Measurements from ENCODE around the gene ZCCHC13. TPM values are rescaled to one million over a fixed set of nuclear protein-coding genes. Genes with fewer than 3 reads are reported as not detected.
"Not testable (repeated sequence)": the region's sequence is repeated elsewhere in the genome, so short reads cannot be mapped to it uniquely, and the experiment has no call there.

Gene ZCCHC13
- total RNA-seq, 1 experiment from 2014 or later = not detected

DNA sequence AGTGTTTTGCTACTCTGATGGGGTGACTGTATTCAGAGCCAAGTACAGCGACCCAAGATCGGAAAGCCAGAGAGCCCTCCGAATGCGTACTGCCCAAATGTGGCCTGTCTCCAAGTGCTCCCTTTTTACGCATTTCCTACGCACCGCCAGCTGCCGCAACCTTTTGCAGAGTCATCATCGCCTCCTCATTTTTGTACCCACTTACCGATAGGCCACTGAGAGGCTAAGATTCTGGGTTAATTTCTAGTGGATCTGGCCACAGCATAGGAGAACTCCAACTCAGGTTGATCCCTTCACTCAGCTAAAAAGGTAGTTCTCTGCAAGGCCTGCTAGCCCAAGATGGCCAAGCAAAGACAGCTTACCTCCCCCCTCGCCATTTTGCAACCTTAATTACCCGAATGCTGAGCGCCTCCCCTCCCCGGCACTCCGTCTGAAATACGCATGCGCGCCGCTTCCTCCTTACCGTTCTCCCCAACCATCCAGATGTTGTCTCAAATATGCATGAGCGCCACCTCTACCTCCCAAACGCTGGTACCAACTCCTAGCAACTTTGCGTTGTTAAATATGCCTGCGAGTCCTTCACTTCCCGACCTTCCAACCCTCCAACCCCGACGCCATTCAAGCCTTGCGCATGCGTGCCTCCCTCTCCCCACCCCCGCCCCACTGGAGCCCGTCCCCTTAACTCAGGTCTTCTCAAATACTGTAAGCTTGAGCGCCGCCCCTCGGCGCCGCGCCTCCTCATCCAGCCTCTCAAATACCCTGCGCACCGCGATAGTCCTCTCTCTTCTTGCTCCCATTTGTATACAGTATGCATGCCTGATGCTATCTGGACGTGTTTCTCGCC lies 11.8 kb upstream of the ZCCHC13 start:
- Histone ChIP-seq H3K4me1 (replicated peaks) (no peaks in the 10 kb centered on the region), H3K4me3 (peak overlapping the region; percentile 50), H3K27me3 (replicated peaks) (no peaks in the 10 kb centered on the region), H3K27ac (peak overlapping the region; percentile 83), H3K36me3 (peaks cover 40% of the 10 kb centered on the region), H3K9me3 (replicated peaks) (no peaks in the 10 kb centered on the region)
- peak; percentile 82 to 87 for DNase-seq (ENCODE audit: low read depth in 1 of 2, low spot score in 2 of 2)

DNA sequence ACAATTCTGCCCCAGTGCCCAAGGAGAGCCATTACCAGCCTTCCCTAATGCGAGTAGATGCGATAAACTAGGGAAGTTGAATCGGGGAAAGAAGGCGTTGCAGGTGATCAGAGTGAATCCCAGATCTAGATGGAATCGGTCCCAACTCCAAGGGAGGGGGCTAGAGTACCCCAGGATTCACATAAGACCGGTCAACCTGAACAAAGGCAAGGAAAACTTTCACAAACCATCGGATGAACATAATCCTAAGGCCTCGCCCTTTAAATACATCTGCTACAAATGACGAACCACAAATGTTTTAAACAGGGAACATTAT lies 11.2 kb upstream of the ZCCHC13 start:
- Histone ChIP-seq H3K4me3 (peak overlapping the region; percentile 50), H3K27me3 (replicated peaks) (no peaks in the 10 kb centered on the region), H3K36me3 (peaks cover 34% of the 10 kb centered on the region), H3K27ac (no peak overlapping the region), H3K4me1 (replicated peaks) (no peaks in the 10 kb centered on the region), H3K9me3 (replicated peaks) (no peaks in the 10 kb centered on the region)
- no peak for DNase-seq (ENCODE audit: low read depth in 1 of 2, low spot score in 2 of 2)

DNA sequence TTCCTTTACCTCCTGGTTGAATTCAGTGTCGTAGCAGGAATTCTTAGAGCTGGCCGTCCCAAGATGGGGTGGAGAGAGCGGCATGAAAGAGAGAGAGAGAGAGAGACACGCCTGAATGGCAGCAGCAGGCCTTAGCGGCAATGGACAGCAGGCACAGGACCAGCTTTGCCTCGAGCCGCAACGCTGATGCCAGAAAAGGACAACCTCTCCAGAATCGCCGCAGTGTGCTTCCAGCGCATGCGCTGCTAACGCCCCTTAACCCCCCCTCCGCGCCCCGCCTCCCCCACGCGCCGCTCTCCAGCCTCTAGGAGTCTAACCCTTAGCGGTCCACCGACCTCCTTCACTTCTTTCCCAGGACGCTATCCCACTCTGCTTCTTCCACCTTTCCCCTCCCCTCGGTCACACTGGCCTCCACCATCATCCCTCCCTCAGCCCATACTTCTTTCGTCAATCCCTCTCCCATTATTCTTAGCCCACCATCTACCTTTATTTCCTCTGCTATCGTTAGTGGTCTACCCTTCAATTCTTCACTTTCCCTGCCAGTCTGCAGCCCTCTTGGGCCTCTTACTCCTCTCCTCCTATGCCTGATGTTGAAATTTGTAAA lies 10.5 kb upstream of the ZCCHC13 start:
- H3K9me3 ChIP-seq (replicated peaks) = no peaks in the 10 kb centered on the region
- H3K27ac ChIP-seq = no peak overlapping the region
- peak overlapping the region; percentile 50 for H3K4me3 ChIP-seq
- H3K4me1 ChIP-seq (replicated peaks) = no peaks in the 10 kb centered on the region
- DNase-seq (ENCODE audit: low read depth in 1 of 2, low spot score in 2 of 2) = peak; percentile 46 to 78
- no peaks in the 10 kb centered on the region for H3K27me3 ChIP-seq (replicated peaks)
- peaks cover 27% of the 10 kb centered on the region for H3K36me3 ChIP-seq

DNA sequence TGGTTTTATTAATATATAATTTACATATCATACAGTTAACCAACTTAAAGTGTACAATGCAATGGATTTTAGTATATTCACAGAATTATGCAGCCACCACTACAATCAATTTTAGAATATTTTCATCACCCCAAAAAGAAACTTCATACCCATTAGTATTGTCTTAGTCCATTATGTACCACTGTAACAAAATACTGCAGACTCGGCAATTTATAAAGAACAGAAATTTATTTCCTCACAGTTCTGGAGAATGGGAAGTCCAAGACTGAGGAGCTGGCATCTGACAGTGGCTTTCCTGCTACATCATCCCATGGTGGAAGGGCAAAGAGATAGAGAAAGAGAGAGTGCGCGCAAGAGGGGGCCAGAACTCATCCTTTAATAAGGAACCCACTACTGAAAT lies 8.9 kb upstream of the ZCCHC13 start:
- no peaks in the 10 kb centered on the region for H3K27me3 ChIP-seq (replicated peaks)
- H3K4me3 ChIP-seq = no peak overlapping the region
- H3K4me1 ChIP-seq (replicated peaks) = no peaks in the 10 kb centered on the region
- no peak overlapping the region for H3K27ac ChIP-seq
- H3K36me3 ChIP-seq = peaks cover 15% of the 10 kb centered on the region
- no peak for DNase-seq (ENCODE audit: low read depth in 1 of 2, low spot score in 2 of 2)
- H3K9me3 ChIP-seq (replicated peaks) = no peaks in the 10 kb centered on the region

DNA sequence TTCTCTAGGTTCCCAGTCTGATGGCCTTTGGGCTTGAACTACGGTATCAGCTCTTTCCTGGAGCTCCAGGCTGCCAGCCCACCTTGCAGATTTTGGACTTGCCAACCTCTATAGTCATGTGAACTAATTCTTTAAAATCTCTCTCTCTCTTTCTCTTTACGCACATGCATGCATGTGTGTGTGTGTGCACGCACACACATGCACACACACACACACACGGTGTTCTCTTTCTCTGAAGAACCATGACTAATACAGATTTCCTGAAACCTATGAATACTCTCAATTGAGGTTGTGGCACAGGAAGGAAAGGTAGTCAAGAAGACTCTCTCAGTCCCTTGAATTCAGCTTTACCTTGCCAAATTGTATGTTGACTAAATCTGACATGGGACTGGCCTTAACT lies 6.2 kb upstream of the ZCCHC13 start:
- no peak overlapping the region for H3K27ac ChIP-seq
- H3K36me3 ChIP-seq = no peaks in the 10 kb centered on the region
- H3K9me3 ChIP-seq (replicated peaks) = no peaks in the 10 kb centered on the region
- DNase-seq (ENCODE audit: low read depth in 1 of 2, low spot score in 2 of 2) = no peak
- H3K27me3 ChIP-seq (replicated peaks) = no peaks in the 10 kb centered on the region
- H3K4me1 ChIP-seq (replicated peaks) = no peaks in the 10 kb centered on the region
- H3K4me3 ChIP-seq = no peak overlapping the region

DNA sequence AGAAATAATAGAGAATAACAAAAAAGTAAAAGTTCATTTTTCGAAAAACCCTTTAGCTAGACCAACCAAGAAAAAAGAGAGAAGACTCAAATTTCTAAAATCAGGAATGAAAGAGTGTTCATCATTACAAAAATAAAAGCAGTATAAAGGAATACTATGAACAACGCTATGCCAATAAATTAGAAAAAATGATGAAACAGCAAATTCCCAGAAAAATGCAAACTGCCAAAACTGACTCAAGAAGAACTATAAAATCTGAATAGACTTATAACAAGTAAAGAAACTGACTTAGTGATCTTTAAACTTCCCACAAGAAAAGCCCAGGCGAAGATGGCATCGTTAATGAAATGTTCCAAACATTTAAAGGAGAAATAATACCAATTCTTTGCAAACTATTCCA lies 3.1 kb upstream of the ZCCHC13 start:
- Histone ChIP-seq H3K9me3 (replicated peaks) (no peaks in the 10 kb centered on the region), H3K36me3 (no peaks in the 10 kb centered on the region), H3K27me3 (replicated peaks) (no peaks in the 10 kb centered on the region), H3K4me1 (replicated peaks) (no peaks in the 10 kb centered on the region), H3K27ac (no peak overlapping the region), H3K4me3 (no peak overlapping the region)
- DNase-seq (ENCODE audit: low read depth in 1 of 2, low spot score in 2 of 2) = no peak

DNA sequence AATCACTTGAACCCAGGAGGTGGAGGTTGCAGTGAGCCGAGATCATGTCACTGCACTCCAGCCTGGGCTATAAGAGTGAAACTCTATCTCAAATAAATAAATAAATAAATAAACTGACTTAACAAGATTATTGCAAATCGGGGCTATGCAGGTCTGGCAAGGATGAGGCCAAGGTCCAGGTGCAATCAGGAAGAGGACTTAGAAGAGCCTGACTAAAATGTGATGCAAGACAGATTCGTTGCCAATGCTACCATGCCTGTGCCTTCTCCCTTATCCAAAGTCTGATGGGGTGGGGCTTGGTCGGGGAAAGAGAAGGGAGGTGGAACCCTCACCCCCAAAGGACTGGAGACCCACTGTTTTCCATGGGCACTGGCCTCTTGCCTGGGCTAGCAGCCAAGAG lies 14.7 kb downstream of the ZCCHC13 start:
- Histone ChIP-seq H3K27ac (no peak overlapping the region), H3K9me3 (replicated peaks) (no peaks in the 10 kb centered on the region), H3K4me3 (no peak overlapping the region), H3K4me1 (replicated peaks) (no peaks in the 10 kb centered on the region), H3K27me3 (replicated peaks) (no peaks in the 10 kb centered on the region), H3K36me3 (no peaks in the 10 kb centered on the region)
- DNase-seq (ENCODE audit: low read depth in 1 of 2, low spot score in 2 of 2) = no peak

DNA sequence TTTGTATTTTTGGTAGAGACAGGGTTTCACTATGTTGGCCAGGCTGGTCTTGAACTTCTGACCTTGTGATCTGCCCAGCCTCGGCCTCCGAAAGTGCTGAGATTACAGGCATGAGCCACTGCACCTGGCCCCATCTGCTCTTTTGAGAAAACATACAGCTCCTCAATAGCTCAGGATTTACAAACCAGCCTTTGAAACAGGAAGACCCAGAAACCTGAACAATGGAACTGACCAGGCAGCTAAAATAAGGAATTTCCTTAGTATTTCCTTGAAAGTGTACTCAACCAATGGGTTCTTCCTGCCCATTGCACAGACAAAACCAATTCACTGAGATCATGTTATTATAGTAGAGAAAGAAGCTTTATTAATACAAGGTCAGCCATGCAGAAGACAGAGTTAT lies 15.3 kb downstream of the ZCCHC13 start:
- not testable (repeated sequence) for DNase-seq (ENCODE audit: low read depth in 1 of 2, low spot score in 2 of 2); H3K9me3 ChIP-seq (replicated peaks); H3K4me3 ChIP-seq; H3K27ac ChIP-seq; H3K27me3 ChIP-seq (replicated peaks); H3K36me3 ChIP-seq; H3K4me1 ChIP-seq (replicated peaks)

DNA sequence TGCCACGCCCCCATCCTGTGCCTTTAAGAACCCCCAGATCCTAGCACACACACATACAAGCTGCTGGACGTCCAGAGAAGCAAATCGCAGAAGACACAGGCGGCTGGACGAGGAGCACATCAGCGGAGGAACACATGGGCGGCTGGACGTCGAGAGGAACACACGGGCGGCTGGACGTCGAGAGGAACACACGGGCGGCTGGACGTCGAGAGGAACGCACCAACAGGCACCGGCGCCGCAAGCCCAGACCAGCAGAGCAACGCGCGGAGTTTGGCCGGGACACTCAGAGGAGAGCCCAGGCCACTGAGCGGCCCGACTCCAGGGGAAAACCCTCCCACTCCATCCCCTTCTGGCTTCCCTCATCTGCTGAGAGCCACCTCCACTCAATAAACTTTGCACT lies 17.2 kb downstream of the ZCCHC13 start:
- H3K9me3 ChIP-seq (replicated peaks) = no peaks in the 10 kb centered on the region
- H3K4me1 ChIP-seq (replicated peaks) = no peaks in the 10 kb centered on the region
- H3K27me3 ChIP-seq (replicated peaks) = no peaks in the 10 kb centered on the region
- no peak overlapping the region for H3K27ac ChIP-seq
- H3K4me3 ChIP-seq = no peak overlapping the region
- DNase-seq (ENCODE audit: low read depth in 1 of 2, low spot score in 2 of 2) = no peak
- no peaks in the 10 kb centered on the region for H3K36me3 ChIP-seq

DNA sequence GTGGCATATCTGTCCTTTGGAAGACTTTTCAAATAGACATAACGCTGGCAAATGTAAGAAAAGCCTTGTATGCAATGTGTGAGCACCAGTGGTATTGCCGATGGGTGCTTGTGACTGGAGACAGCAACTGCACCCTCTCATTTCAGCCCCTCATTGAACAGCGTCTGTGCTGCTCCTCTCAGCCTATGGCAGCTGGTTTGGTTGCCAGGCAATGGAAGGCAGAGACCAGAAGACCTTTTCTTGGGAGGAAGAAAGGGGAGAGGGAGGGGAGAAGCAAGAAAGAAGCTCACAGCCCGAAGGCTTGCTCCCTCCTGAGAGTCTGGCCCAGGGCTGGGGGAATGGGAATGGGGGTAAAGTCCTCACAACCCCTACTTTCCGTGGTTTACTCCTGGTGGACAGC lies 20.2 kb downstream of the ZCCHC13 start:
- H3K27ac ChIP-seq = no peak overlapping the region
- H3K4me3 ChIP-seq = no peak overlapping the region

DNA sequence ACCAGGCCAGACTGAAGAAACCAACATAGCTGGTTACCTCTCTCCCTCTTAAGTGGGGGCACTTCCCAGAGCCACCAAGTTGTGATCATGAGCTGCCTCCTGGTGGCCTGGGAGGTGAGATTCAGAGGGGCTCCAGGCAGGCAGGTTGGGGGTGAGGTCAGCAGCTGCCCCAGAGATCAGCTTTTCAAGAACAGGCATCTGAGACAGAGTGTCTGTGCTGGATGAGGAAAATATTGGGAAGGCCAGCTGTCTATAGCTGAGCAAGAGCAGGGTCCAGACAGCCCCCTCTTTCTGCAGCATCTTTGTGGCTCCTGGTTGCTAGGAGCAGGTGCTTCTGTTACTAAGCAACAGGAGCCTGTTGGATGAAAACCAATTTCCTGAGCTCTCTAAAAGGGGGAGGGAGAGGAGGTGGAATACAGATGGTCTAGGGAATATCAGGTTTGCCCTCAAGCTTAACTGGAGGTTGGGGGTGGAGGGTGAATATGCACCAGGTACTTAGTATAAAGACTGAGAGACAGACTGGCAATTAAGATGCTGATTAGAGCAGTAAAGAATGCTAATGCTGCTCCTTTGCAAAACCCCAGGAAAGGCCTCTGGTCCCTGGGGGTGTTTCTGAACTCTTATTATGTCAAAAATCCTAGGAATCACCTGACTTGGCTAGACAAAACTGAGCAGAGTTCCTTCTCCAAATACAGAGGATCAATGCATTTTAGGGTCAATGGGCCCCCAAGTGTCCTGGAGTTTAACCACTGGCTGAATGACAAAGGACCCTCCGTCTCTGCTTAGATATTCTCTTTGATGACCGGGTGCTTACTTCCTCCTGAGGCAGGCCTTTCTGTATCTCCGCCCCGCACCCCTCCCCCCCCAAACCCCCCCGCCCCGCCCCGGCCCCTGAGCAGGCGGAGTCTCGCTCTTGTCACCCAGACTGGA lies 21.4 kb downstream of the ZCCHC13 start:
- no peaks in the 10 kb centered on the region for H3K4me1 ChIP-seq (replicated peaks)

More for the DNA sequence above, 20.2 kb downstream of the ZCCHC13 start:
- Histone ChIP-seq H3K4me1 (replicated peaks) (no peaks in the 10 kb centered on the region), H3K9me3 (replicated peaks) (no peaks in the 10 kb centered on the region), H3K36me3 (no peaks in the 10 kb centered on the region), H3K27me3 (replicated peaks) (no peaks in the 10 kb centered on the region)
- no peak for DNase-seq (ENCODE audit: low read depth in 1 of 2, low spot score in 2 of 2)

DNA sequence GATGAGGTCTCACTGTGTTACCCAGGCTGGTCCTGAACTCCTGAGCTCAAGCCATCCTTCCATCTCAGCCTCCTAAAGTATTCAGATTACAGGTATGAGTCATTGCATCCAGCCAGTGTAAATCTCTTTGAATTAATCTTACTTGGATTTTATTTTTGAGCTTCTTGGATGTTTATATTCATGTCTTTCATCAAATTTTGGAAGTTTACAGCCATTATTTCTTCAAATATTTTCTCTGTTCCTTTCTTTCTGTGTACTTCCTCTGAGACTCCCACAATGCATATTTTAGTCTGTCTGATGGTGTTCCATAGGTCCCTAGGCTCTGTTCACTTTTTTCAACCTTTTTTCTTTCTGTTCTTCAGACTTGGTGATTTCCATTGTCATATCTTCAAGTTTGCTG lies 34.9 kb downstream of the ZCCHC13 start:
- no peak overlapping the region for H3K27ac ChIP-seq
- H3K9me3 ChIP-seq (replicated peaks) = no peaks in the 10 kb centered on the region
- H3K27me3 ChIP-seq (replicated peaks) = no peaks in the 10 kb centered on the region
- H3K4me3 ChIP-seq = no peak overlapping the region
- no peak for DNase-seq (ENCODE audit: low read depth in 1 of 2, low spot score in 2 of 2)
- no peaks in the 10 kb centered on the region for H3K36me3 ChIP-seq
- peaks cover 6% of the 10 kb centered on the region for H3K4me1 ChIP-seq (replicated peaks)

More for the DNA sequence above, 21.4 kb downstream of the ZCCHC13 start:
- Histone ChIP-seq H3K27me3 (replicated peaks) (no peaks in the 10 kb centered on the region), H3K4me3 (no peak overlapping the region), H3K36me3 (no peaks in the 10 kb centered on the region), H3K27ac (no peak overlapping the region), H3K9me3 (replicated peaks) (no peaks in the 10 kb centered on the region)
- DNase-seq (ENCODE audit: low read depth in 1 of 2, low spot score in 2 of 2) = no peak

DNA sequence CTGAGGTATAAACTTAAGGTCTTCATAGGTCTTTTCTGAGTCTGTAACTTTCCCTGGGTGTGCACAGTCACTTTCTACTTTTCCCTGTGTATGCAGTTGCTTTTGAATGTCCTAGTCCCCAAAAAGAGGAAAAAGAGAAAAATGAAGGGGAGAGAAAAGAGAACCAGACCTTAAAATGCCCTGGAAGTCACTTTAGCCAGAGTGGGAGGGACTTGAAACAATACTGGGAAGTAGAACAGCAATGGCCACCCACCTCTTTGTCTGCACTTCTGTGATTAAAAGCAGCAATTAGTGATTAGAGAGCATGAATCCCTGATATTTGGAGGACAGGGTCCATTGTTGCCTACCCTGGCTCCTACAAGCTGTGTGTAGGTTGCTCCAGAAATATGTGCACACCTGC lies 36.1 kb downstream of the ZCCHC13 start:
- no peak overlapping the region for H3K4me3 ChIP-seq
- H3K27me3 ChIP-seq (replicated peaks) = no peaks in the 10 kb centered on the region
- peaks cover 6% of the 10 kb centered on the region for H3K4me1 ChIP-seq (replicated peaks)
- no peak overlapping the region for H3K27ac ChIP-seq
- no peaks in the 10 kb centered on the region for H3K9me3 ChIP-seq (replicated peaks)
- DNase-seq (ENCODE audit: low read depth in 1 of 2, low spot score in 2 of 2) = no peak
- H3K36me3 ChIP-seq = no peaks in the 10 kb centered on the region

DNA sequence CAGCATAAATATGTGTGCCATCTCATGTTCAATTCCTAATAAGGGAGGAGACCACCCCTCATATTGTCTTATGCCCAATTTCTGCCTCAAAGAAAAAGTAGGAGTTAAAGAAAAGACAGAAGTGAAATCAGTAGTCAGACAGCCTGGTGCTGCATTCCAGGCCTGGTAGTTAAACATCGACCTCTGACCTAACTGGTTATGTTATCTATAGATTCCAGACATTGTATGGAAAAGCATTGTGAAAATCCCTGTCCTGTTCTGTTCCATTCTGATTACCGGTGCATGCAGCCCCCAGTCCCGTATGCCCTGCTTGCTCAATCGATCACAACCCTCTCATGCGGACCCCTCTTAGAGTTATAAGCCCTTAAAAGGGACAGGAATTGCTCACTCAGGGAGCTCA lies 38.2 kb downstream of the ZCCHC13 start:
- not testable (repeated sequence) for DNase-seq (ENCODE audit: low read depth in 1 of 2, low spot score in 2 of 2); H3K36me3 ChIP-seq; H3K27ac ChIP-seq; H3K9me3 ChIP-seq (replicated peaks); H3K4me1 ChIP-seq (replicated peaks); H3K4me3 ChIP-seq; H3K27me3 ChIP-seq (replicated peaks)

Measured in SJSA1 (cell line).